Endothelial cell of umbilical vein (primary cell): ENCODE results near the gene ZC3H13. TPM values are rescaled to one million over a fixed set of nuclear protein-coding genes. Genes with fewer than 3 reads are reported as not detected.

Experiments used
- BruUV-seq: library from RNA; stranded (reverse); fragments of 400-500 nt; replicated peaks from 2 replicates; lab custom pipeline; 2021; lab: Mats Ljungman, UMichigan
- CTCF ChIA-PET: fragments of 300-600, 350-600 bp; sonication (Branson Sonifier 250); formaldehyde crosslinking; loops from one replicate; lab custom pipeline; 2021; ENCODE audit warnings: antibody characterized with exemption, inconsistent platforms; lab: Charles Lee
- POLR2A ChIA-PET: fragments of 300-600, 350-600 bp; sonication (Branson Sonifier 250); formaldehyde crosslinking; loops from one replicate; lab custom pipeline; 2021; ENCODE audit warnings: antibody characterized with exemption, inconsistent platforms; lab: Charles Lee
- DNase-seq: peaks from one replicate; pipeline ENCODE4 v3.0.0-alpha.2; 2011; ENCODE audit warnings: low read depth, low spot score
- FAIRE-seq: peaks from 2 replicates; lab custom pipeline; 2011; peaks lifted over from hg19 to GRCh38; lab: Jason Lieb, UNC
- H2AFZ ChIP-seq: 2 replicates; pipeline ENCODE4 v1.6.0; 2012; ENCODE audit warnings: low read depth, low read length, control low read depth, inconsistent platforms
- H3K27ac ChIP-seq: 2 replicates; pipeline ENCODE4 v1.5.1; 2011; ENCODE audit warnings: low read depth, mild to moderate bottlenecking, control low read depth, low read length, moderate library complexity; ENCODE audit not compliant: insufficient read depth
- H3K27me3 ChIP-seq, 2 experiments: 2 replicates each; pipeline versions ENCODE4 v1.6.0 to v1.6.1; 2011; ENCODE audit warnings: low read length in 2 of 2, mixed read lengths in 1 of 2; ENCODE audit not compliant: control insufficient read depth in 2 of 2, insufficient read depth in 2 of 2
- H3K36me3 ChIP-seq, 2 experiments: 2 replicates in 1 of 2; 3 replicates in 1 of 2; pipeline ENCODE4 v1.5.1; 2011; ENCODE audit warnings: low read length in 2 of 2, mild to moderate bottlenecking in 1 of 2, moderate library complexity in 1 of 2; ENCODE audit not compliant: control insufficient read depth in 2 of 2, insufficient read depth in 2 of 2; ENCODE audit errors: extremely low read depth in 1 of 2
- H3K4me1 ChIP-seq: 3 replicates; pipeline ENCODE4 v1.5.1; 2011; ENCODE audit warnings: mild to moderate bottlenecking, low read length; ENCODE audit not compliant: control insufficient read depth, insufficient read depth; ENCODE audit errors: extremely low read depth
- H3K4me2 ChIP-seq: 2 replicates; pipeline ENCODE4 v1.6.1; 2011; ENCODE audit warnings: low read length, control low read depth, mixed read lengths; ENCODE audit not compliant: insufficient read depth
- H3K4me3 ChIP-seq, 3 experiments: fragments of 200-600 bp in 1 of 3; sonication (generic), shearing (Covaris generic) in 1 of 3; replicated peaks in 1 of 3; 2 replicates each; pipeline ENCODE4 v1.5.1; 2011 to 2016; ENCODE audit warnings: control low read depth in 3 of 3, low read length in 3 of 3, mild to moderate bottlenecking in 2 of 3, inconsistent platforms in 1 of 3, low read depth in 1 of 3, moderate library complexity in 1 of 3; ENCODE audit not compliant: insufficient read depth in 1 of 3
- H3K79me2 ChIP-seq: 2 replicates; pipeline ENCODE4 v1.6.0; 2012; ENCODE audit warnings: low read length, inconsistent platforms; ENCODE audit not compliant: control insufficient read depth, insufficient read depth
- H3K9ac ChIP-seq: replicated peaks from 2 replicates; pipeline ENCODE3; 2011; ENCODE audit warnings: low read length, control low read depth; ENCODE audit not compliant: insufficient read depth; ENCODE audit errors: extremely low read depth
- H3K9me1 ChIP-seq: replicated peaks from 3 replicates; pipeline ENCODE4 v1.6.0; 2011; ENCODE audit warnings: mild to moderate bottlenecking, low read length; ENCODE audit not compliant: control insufficient read depth, insufficient read depth; ENCODE audit errors: extremely low read depth
- H3K9me3 ChIP-seq: replicated peaks from 2 replicates; pipeline ENCODE4 v1.5.1; 2012; ENCODE audit warnings: low read length, inconsistent platforms; ENCODE audit not compliant: control insufficient read depth, insufficient read depth
- H4K20me1 ChIP-seq: replicated peaks from 2 replicates; pipeline ENCODE3; 2011; ENCODE audit warnings: mild to moderate bottlenecking, low read length; ENCODE audit not compliant: control insufficient read depth, insufficient read depth; ENCODE audit errors: extremely low read depth
- EZH2 ChIP-seq: IDR thresholded peaks from 2 replicates; pipeline ENCODE4 v1.6.1; 2012; ENCODE audit warnings: borderline replicate concordance, low read depth, mild to moderate bottlenecking, moderate library complexity, low read length, inconsistent platforms; ENCODE audit not compliant: severe bottlenecking
- FOS ChIP-seq: IDR thresholded peaks from 2 replicates; pipeline ENCODE4 v1.6.1; 2011; ENCODE audit warnings: mild to moderate bottlenecking, low read length, moderate library complexity, borderline replicate concordance; ENCODE audit not compliant: insufficient read depth
- GATA2 ChIP-seq: IDR thresholded peaks from 2 replicates; pipeline ENCODE4 v1.7.0; 2011; ENCODE audit warnings: low read depth, mild to moderate bottlenecking, moderate library complexity, mixed read lengths, low read length; ENCODE audit not compliant: insufficient read length, insufficient read depth
- JUN ChIP-seq: IDR thresholded peaks from 2 replicates; pipeline ENCODE4 v1.6.1; 2011; ENCODE audit warnings: borderline replicate concordance, low read depth; ENCODE audit not compliant: insufficient read length, insufficient read depth
- MYC ChIP-seq: IDR thresholded peaks from one replicate; pipeline ENCODE4 v1.6.1; 2011; ENCODE audit warnings: mild to moderate bottlenecking, low read depth, low read length
- POLR2A ChIP-seq: IDR thresholded peaks from 2 replicates; pipeline ENCODE4 v1.6.1; 2012; ENCODE audit warnings: low read depth, mild to moderate bottlenecking, control low read depth, low read length
- POLR2AphosphoS5 ChIP-seq: IDR thresholded peaks from 2 replicates; pipeline ENCODE4 v1.6.1; 2012; ENCODE audit warnings: low read depth, mild to moderate bottlenecking, control low read depth, low read length, moderate library complexity; ENCODE audit not compliant: insufficient read depth
- dilution Hi-C: fragments of 300-500 bp; cut with MboI; formaldehyde crosslinking; loops from one replicate; pipeline ENCODE4 v1.15.0; 2019; ENCODE audit warnings: low sequenced_read_pairs; ENCODE audit not compliant: extremely low pct_ligation_motif_present
- intact Hi-C: fragments of 100-400 bp; cut with micrococcal nuclease; formaldehyde crosslinking; loops from one replicate; pipeline ENCODE4 v1.10.0; 2022
- polyA plus RNA-seq, 4 experiments: library from polyadenylated mRNA; depleted of rRNA in 3 of 4; stranded (reverse) in 3 of 4; unstranded in 1 of 4; fragments of >200 nt; gene quantifications; 2 replicates each; pipeline versions ENCODE4 v1.2.1 to v1.2.3, GENCODE V29; 2011 to 2012; ENCODE audit warnings: missing spikeins in 1 of 4
- total RNA-seq: library from RNA; stranded (reverse); gene quantifications from 2 replicates; pipeline ENCODE4 v1.2.3, GENCODE V29; 2021
- TF ChIP-seq, protein P1 (sequence below), 2 donors: IDR thresholded peaks; 1 replicate in 1 of 2; 2 replicates in 1 of 2; pipeline ENCODE4 v1.5.1; 2011; ENCODE audit warnings: low read length in 2 of 2, mild to moderate bottlenecking in 2 of 2, moderate library complexity in 2 of 2, control low read depth in 1 of 2, inconsistent platforms in 1 of 2, low read depth in 1 of 2; ENCODE audit not compliant: insufficient read depth in 1 of 2; ENCODE audit errors: extremely low read depth in 1 of 2
- TF ChIP-seq, protein P2 (sequence below): IDR thresholded peaks from 2 replicates; pipeline ENCODE4 v1.6.1; 2011; ENCODE audit not compliant: insufficient read depth, insufficient read length

Gene ZC3H13
- total and polyA plus RNA-seq, 2 donors (not counting 3 experiments of a cell fraction or from before 2014, with no cell fraction given): 3.8 to 36.6 TPM

DNA sequence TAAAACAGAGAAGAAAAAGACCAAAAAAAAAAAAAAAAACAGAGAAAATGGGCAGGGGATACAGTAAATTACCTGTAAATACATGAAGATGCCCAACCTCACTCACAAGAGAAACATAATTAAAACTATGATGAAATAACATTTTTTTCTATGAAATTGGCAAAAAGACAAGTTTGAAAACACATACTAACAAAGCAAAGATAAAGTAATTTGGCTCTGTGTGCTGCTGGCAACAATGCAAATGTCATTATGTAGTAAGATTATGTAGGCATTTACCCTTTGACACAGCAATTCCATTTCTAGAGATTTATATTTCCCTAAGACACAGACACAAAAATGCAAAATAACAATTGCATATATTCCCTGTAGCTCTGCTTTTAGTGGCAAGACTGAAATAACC, 20.2 kb downstream of the ZC3H13 start:
- ChIA-PET CTCF (no interaction called here), POLR2A (no interaction called here)
- Histone ChIP-seq H3K79me2 (peaks cover 27% of the 10 kb centered on the region), H3K4me2 (no peak overlapping the region), H3K9ac (no peak overlapping the region), H3K9me1 (peaks cover 2% of the 10 kb centered on the region), H3K27me3 (no peaks in the 10 kb centered on the region), H4K20me1 (no peaks in the 10 kb centered on the region), H2AFZ (no peak overlapping the region), H3K27ac (no peak overlapping the region), H3K4me1 (no peaks in the 10 kb centered on the region), H3K36me3 (no peaks in the 10 kb centered on the region), H3K9me3 (no peaks in the 10 kb centered on the region), H3K4me3 (no peak overlapping the region)
- dilution Hi-C loops: no loop called here
- no TSS peak for BruUV-seq
- intact Hi-C loops: no loop called here
- TF ChIP-seq POLR2AphosphoS5 (no peak), JUN (no peak), POLR2A (no peak), MYC (no peak), GATA2 (no peak), FOS (no peak), EZH2 (no peak)
- TF ChIP-seq, protein P1, sequence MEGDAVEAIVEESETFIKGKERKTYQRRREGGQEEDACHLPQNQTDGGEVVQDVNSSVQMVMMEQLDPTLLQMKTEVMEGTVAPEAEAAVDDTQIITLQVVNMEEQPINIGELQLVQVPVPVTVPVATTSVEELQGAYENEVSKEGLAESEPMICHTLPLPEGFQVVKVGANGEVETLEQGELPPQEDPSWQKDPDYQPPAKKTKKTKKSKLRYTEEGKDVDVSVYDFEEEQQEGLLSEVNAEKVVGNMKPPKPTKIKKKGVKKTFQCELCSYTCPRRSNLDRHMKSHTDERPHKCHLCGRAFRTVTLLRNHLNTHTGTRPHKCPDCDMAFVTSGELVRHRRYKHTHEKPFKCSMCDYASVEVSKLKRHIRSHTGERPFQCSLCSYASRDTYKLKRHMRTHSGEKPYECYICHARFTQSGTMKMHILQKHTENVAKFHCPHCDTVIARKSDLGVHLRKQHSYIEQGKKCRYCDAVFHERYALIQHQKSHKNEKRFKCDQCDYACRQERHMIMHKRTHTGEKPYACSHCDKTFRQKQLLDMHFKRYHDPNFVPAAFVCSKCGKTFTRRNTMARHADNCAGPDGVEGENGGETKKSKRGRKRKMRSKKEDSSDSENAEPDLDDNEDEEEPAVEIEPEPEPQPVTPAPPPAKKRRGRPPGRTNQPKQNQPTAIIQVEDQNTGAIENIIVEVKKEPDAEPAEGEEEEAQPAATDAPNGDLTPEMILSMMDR (IDR thresholded peaks at IDR 0.05; ENCODE audit: extremely low read depth in 1 of 2, insufficient read depth in 1 of 2, low read depth in 1 of 2, low read length in 2 of 2): no peak
- TF ChIP-seq, protein P2, sequence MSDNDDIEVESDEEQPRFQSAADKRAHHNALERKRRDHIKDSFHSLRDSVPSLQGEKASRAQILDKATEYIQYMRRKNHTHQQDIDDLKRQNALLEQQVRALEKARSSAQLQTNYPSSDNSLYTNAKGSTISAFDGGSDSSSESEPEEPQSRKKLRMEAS: no peak
- no peak for DNase-seq
- no peak for FAIRE-seq
